Ovary (tissue), 10 donors: ENCODE measurements around the gene LARP7. TPM values are rescaled to one million over a fixed set of nuclear protein-coding genes. Genes with fewer than 3 reads are reported as not detected.

Experiments
- DNase-seq, 5 donors: peaks; one replicate each; pipeline ENCODE4 v3.0.0-alpha.2; 2019 to 2020
- H3K27ac ChIP-seq, 2 donors: fragments of 200-600 bp; one replicate each; pipeline versions ENCODE4 v1.5.1 to v1.8.0; 2019 to 2022
- H3K27me3 ChIP-seq: fragments of 200-600 bp; one replicate; pipeline ENCODE4 v1.8.0; 2022
- H3K36me3 ChIP-seq: fragments of 200-600 bp; sonication (generic); one replicate; pipeline ENCODE4 v1.5.1; 2019
- H3K4me1 ChIP-seq: one replicate; pipeline ENCODE4 v1.8.1; 2013; ENCODE audit warnings: mild to moderate bottlenecking, moderate library complexity; ENCODE audit not compliant: insufficient read depth
- H3K4me3 ChIP-seq: fragments of 200-600 bp; sonication (generic); one replicate; pipeline ENCODE4 v1.5.1; 2017
- H3K9me3 ChIP-seq, 2 donors: fragments of 200-600 bp in 1 of 2; sonication (generic) in 1 of 2; one replicate each; pipeline versions ENCODE4 v1.5.1 to v1.8.1; 2013 to 2019; ENCODE audit warnings: mild to moderate bottlenecking in 1 of 2, moderate library complexity in 1 of 2
- EP300 ChIP-seq: sonication (generic); formaldehyde crosslinking; IDR thresholded peaks from one replicate; pipeline ENCODE4 v1.6.1; 2017; ENCODE audit warnings: antibody characterized with exemption
- POLR2A ChIP-seq: fragments of 450-650 bp; IDR thresholded peaks from one replicate; pipeline ENCODE4 v1.6.1; 2017; ENCODE audit warnings: antibody characterized with exemption, mild to moderate bottlenecking, moderate library complexity
- WGBS, 3 donors: extraction: QIAGEN DNeasy Blood & Tissue Kit in 1 of 3; methylation state at CpG; one replicate each; pipeline versions ENCODE4 v1.1.5 to v1.1.7; 2013 to 2017; 5-methylcytosine and 5-hydroxymethylcytosine counted together
- intact Hi-C, 4 donors: fragments of 100-400 bp; cut with DNase I; formaldehyde crosslinking; loops; one replicate each; pipeline versions ENCODE4 v1.11.0 to v1.15.1; 2022 to 2023
- long read RNA-seq, 3 donors: library from polyadenylated mRNA in 2 of 3; unstranded in 2 of 3; transcript quantifications; one replicate each; pipeline ENCODE4 v2.0.0 and lab custom pipeline, GENCODE V29; 2021 to 2026
- polyA plus RNA-seq, 2 donors: library from polyadenylated mRNA; stranded (reverse); fragments of 200-250 nt in 1 of 2; fragments of 350-450 nt in 1 of 2; fragmentation: Illumina TruSeq in 1 of 2; extraction: RNeasy Lipid Tissue Mini Kit (QIAGEN cat#74804) in 1 of 2; gene quantifications; one replicate each; pipeline ENCODE4 v1.2.3, GENCODE V29; 2013 to 2014
- total RNA-seq, 7 donors: library from RNA; depleted of rRNA in 2 of 7; stranded (reverse); fragments of >200 nt in 2 of 7; fragmentation: NEBNext Ultra II Directional in 3 of 7; extraction: Animal tissue kit (Norgen Biotek cat#: 25700) in 3 of 7; gene quantifications; one replicate each; pipeline versions ENCODE4 v1.1.0 to v1.2.4, GENCODE V29; 2016 to 2023
- TF ChIP-seq, protein P1 (sequence below), 3 donors: fragments of 450-650 bp in 2 of 3; fragments of 200-600 bp in 1 of 3; IDR thresholded peaks; one replicate each; pipeline versions ENCODE4 v1.5.1 to v1.8.0; 2016 to 2022; ENCODE audit warnings: antibody characterized with exemption in 3 of 3, mild to moderate bottlenecking in 1 of 3
- donor health status: DM: no; HTN: no; CAD: no; lungs with moderate emphysema.
- donor health status: DM: no; HTN: no; CAD: no.
- donor health status: Bipolar disorder and iron deficiency.
- donor health status: DM: yes; HTN: yes; CAD: no.
- donor health status: DM: no; HTN: no; CAD: no.
- donor health status: DM: yes; HTN: yes; CAD: no.

Gene LARP7
- total RNA-seq (10 to 100 TPM; 25.0 to 47.1 (median 36.3) TPM), polyA plus RNA-seq (10 to 100 TPM; 39.4 to 42.3 TPM)
- long read RNA-seq, donor 1, partial matches to known transcripts: 13 of 21 reads
- long read RNA-seq, donor 1, other reads (novel, unspliced or antisense): 4 of 21 reads
- long read RNA-seq, donor 2, transcript LARP7-202 (13 exons, 2,286 nt): major isoform, 11 of 160 reads
- long read RNA-seq, donor 2, partial matches to known transcripts: 142 of 160 reads
- long read RNA-seq, donor 2, other reads (novel, unspliced or antisense): 0 of 160 reads
- long read RNA-seq, donor 3, transcript LARP7-201 (13 exons, 2,164 nt): major isoform, 22 of 49 reads
- long read RNA-seq, donor 3, transcript LARP7-202 (13 exons, 2,286 nt): minor isoform, 8 of 49 reads
- long read RNA-seq, donor 3, partial matches to known transcripts: 5 of 49 reads
- long read RNA-seq, donor 3, other reads (novel, unspliced or antisense): 14 of 49 reads

- Histone ChIP-seq H3K4me3 (peak within 1 kb of the TSS; percentile 59), H3K27ac (peak within 1 kb of the TSS; percentile 80 to 93), H3K27me3 (no peaks in the 10 kb centered on the region), H3K9me3 (no peaks in the 10 kb centered on the region), H3K4me1 (peaks cover 2% of the 10 kb centered on the region), H3K36me3 (no peaks in the 10 kb centered on the region)
- peak; percentile 99 for DNase-seq
- intact Hi-C loops: loop anchor here in 2 of 4 donors (10.0 kb wide), 2 partner anchors 128 to 308 kb away; no protein-coding TSS in a partner anchor
- TF ChIP-seq EP300 (no peak), POLR2A (peak; percentile 34)
- TF ChIP-seq, protein P1, sequence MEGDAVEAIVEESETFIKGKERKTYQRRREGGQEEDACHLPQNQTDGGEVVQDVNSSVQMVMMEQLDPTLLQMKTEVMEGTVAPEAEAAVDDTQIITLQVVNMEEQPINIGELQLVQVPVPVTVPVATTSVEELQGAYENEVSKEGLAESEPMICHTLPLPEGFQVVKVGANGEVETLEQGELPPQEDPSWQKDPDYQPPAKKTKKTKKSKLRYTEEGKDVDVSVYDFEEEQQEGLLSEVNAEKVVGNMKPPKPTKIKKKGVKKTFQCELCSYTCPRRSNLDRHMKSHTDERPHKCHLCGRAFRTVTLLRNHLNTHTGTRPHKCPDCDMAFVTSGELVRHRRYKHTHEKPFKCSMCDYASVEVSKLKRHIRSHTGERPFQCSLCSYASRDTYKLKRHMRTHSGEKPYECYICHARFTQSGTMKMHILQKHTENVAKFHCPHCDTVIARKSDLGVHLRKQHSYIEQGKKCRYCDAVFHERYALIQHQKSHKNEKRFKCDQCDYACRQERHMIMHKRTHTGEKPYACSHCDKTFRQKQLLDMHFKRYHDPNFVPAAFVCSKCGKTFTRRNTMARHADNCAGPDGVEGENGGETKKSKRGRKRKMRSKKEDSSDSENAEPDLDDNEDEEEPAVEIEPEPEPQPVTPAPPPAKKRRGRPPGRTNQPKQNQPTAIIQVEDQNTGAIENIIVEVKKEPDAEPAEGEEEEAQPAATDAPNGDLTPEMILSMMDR (IDR thresholded peaks at IDR 0.05): peak; percentile 85 to 99 (median 98)
- 0 to 1% (median 0%) methylated on average over 65 to 66 of the region's 66 CpGs for WGBS, 3 donors
Measured at GRCh38 chr4:112636688-112637551, at the start of gene LARP7, which contains the start of gene ZGRF1. TSS of gene LARP7 (plus strand) at chr4:112637143. CDS start at chr4:112644670, 7,527 bp downstream. TSS of gene ZGRF1 (minus strand) at chr4:112636909. CDS start at chr4:112633176, 3,733 bp downstream.

DNA sequence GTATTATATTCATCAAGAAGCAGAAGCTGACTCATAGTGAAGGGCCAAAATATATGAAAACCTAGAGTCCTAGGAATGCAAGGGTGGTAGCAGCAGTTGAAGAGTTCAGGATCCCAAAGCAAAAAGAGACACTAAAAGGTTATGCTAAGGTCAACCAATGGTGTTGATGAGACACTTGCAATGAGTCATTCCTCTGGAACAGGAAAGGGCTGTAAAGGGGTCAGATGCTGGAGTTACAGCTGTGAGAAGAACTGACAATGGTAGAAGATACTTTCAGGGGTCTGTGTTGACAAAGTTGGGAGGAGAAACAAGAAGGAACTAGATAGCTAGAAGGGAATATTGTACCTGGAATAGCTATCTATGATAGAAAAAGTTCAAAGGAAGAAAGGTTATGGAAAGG, 47.7 kb upstream of the LARP7 start:
- no peak for TF ChIP-seq EP300
- no peak for TF ChIP-seq POLR2A
- TF ChIP-seq, protein P1 (IDR thresholded peaks at IDR 0.05): no peak
- intact Hi-C loops: no loop called here
- H3K27ac ChIP-seq: no peak overlapping the region
- H3K4me1 ChIP-seq: no peaks in the 10 kb centered on the region
- H3K4me3 ChIP-seq: no peak overlapping the region
- no peak for DNase-seq
- no peaks in the 10 kb centered on the region for H3K9me3 ChIP-seq
- H3K36me3 ChIP-seq: no peaks in the 10 kb centered on the region
- no peaks in the 10 kb centered on the region for H3K27me3 ChIP-seq

GRCh38 chr4:112591593-112591992, 45.4 kb upstream of the LARP7 start:
- no peaks in the 10 kb centered on the region for H3K27me3 ChIP-seq
- no peaks in the 10 kb centered on the region for H3K36me3 ChIP-seq
- H3K4me3 ChIP-seq: no peak overlapping the region
- H3K4me1 ChIP-seq: no peaks in the 10 kb centered on the region
- no peak for TF ChIP-seq POLR2A
- no peak for TF ChIP-seq EP300
- TF ChIP-seq, protein P1 (IDR thresholded peaks at IDR 0.05): no peak
- no peak for DNase-seq
- intact Hi-C loops: no loop called here
- 8 to 27% (median 13%) methylated on average over 1 of the region's 1 CpG for WGBS, 3 donors
- H3K27ac ChIP-seq: no peak overlapping the region
- H3K9me3 ChIP-seq: no peaks in the 10 kb centered on the region

GRCh38 chr4:112592717-112593116, 44.2 kb upstream of the LARP7 start:
- intact Hi-C loops: no loop called here
- TF ChIP-seq EP300 (no peak), POLR2A (no peak)
- TF ChIP-seq, protein P1 (IDR thresholded peaks at IDR 0.05): no peak
- no peak overlapping the region for H3K27ac ChIP-seq
- no peaks in the 10 kb centered on the region for H3K27me3 ChIP-seq
- no peaks in the 10 kb centered on the region for H3K4me1 ChIP-seq
- no peak overlapping the region for H3K4me3 ChIP-seq
- no peaks in the 10 kb centered on the region for H3K36me3 ChIP-seq
- no peaks in the 10 kb centered on the region for H3K9me3 ChIP-seq
- no peak for DNase-seq
